MCF 10A (cell line): Measurements from ENCODE around the gene IRF4. TPM values are rescaled to one million over a fixed set of nuclear protein-coding genes. Genes with fewer than 3 reads are reported as not detected.

ENCODE experiments used
- BruUV-seq: library from RNA; stranded (reverse); fragments of 400-500 nt; replicated peaks from 2 replicates; lab custom pipeline; 2021; lab: Mats Ljungman, UMichigan
- CTCF ChIA-PET: fragments of 300-600 bp; sonication (Branson Sonifier 250); formaldehyde crosslinking; extraction: SDS; loops from one replicate; lab custom pipeline; 2021; ENCODE audit warnings: antibody characterized with exemption, inconsistent platforms; lab: Yijun Ruan, JAX
- POLR2A ChIA-PET: fragments of 300-600, 350-650 bp; sonication (Branson Sonifier 250); formaldehyde crosslinking; extraction: SDS; loops from one replicate; lab custom pipeline; 2020; ENCODE audit warnings: antibody characterized with exemption, inconsistent platforms; lab: Yijun Ruan, JAX
- DNase-seq: peaks from one replicate; pipeline ENCODE4 v3.0.0-alpha.2; 2018; ENCODE audit not compliant: unreplicated experiment
- H3K27ac Mint-ChIP-seq: one replicate; pipeline ENCODE4 v1.8.0; 2022; ENCODE audit warnings: mild to moderate bottlenecking, low read depth, mixed read lengths; ENCODE audit not compliant: unreplicated experiment
- H3K27me3 Mint-ChIP-seq: one replicate; pipeline ENCODE4 v1.8.0; 2022; ENCODE audit warnings: mixed read lengths; ENCODE audit not compliant: insufficient read depth, unreplicated experiment
- H3K36me3 Mint-ChIP-seq: one replicate; pipeline ENCODE4 v1.8.0; 2022; ENCODE audit warnings: mild to moderate bottlenecking, moderate library complexity, mixed read lengths; ENCODE audit not compliant: insufficient read depth, unreplicated experiment
- H3K4me1 Mint-ChIP-seq: one replicate; pipeline ENCODE4 v1.8.0; 2022; ENCODE audit warnings: mixed read lengths; ENCODE audit not compliant: insufficient read depth, unreplicated experiment
- H3K4me3 Mint-ChIP-seq: one replicate; pipeline ENCODE4 v1.8.0; 2022; ENCODE audit warnings: mild to moderate bottlenecking, moderate library complexity, mixed read lengths; ENCODE audit not compliant: unreplicated experiment
- H3K9me3 Mint-ChIP-seq: one replicate; pipeline ENCODE4 v1.8.0; 2022; ENCODE audit warnings: mixed read lengths; ENCODE audit not compliant: unreplicated experiment
- CTCF ChIP-seq: fragments of 200-600 bp; IDR thresholded peaks from one replicate; pipeline ENCODE4 v1.8.0; 2022; ENCODE audit warnings: antibody characterized with exemption, mild to moderate bottlenecking; ENCODE audit not compliant: unreplicated experiment
- intact Hi-C: fragments of 100-400 bp; cut with micrococcal nuclease; formaldehyde crosslinking; loops from 2 replicates; pipeline ENCODE4 v1.14.1; 2022
- total RNA-seq: library from RNA; stranded (reverse); gene quantifications from 2 replicates; pipeline ENCODE4 v1.2.3, GENCODE V29; 2022

IRF4 gene
- total RNA-seq, 1 experiment from 2014 or later, result not detected

GRCh38 chr6:365835-366234 lies 25.7 kb upstream of the IRF4 start:
- no peak for TF ChIP-seq CTCF
- Mint-ChIP-seq H3K27ac (no peak overlapping the region), H3K4me3 (no peak overlapping the region), H3K36me3 (no peaks in the 10 kb centered on the region), H3K27me3 (peaks cover 38% of the 10 kb centered on the region), H3K4me1 (no peaks in the 10 kb centered on the region), H3K9me3 (no peaks in the 10 kb centered on the region)
- BruUV-seq, result no TSS peak
- no peak for DNase-seq
- CTCF ChIA-PET, result interaction anchor here (0.6 to 0.7 kb wide), 2 partner anchors 10 to 340 kb away, joined by 3 to 4 read pairs; no protein-coding TSS in a partner anchor
- intact Hi-C loops, result no loop called here
- POLR2A ChIA-PET, result no interaction called here

DNA sequence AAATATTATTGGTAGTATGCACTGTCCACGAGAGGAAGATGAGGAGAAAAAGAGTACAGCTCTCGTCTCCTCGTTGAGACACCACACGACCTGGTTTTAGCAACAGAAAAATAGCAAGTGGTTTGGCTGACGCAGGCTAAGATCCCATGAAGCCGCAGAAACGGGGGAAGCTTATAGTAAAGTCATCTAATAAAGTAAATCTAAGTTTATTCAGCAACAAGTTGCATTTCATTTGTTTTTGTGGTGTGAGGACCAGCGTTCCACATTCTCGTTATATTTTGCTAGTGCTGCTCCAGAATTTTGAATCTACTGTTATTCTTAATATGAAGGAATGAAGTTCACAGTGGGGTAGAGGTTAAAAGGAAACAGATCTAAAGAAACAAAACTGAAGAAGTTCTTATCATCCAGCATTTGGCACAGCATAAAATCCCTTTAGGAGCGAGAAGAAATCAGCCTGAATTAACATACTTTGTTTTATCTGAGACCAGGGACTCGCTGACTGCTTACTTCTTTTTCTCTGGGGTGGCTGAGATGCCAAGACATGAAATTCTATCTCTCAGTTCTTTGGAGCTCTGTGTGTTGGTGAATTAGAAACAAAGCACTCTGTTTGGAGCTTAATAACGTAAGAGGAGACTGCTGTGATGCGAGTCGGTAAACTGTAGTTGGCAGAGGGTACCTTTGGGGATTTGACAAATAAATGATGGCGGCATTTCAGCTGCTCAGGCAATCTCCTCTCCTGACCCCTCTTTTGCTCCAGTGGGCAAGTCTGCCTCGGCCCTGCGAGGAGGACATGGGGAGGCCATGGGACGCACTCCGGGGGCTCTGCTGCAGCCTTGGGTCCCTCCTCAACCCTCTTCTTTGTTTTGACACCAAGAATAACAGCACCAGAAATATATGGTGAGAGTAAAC lies 24.9 kb upstream of the IRF4 start:
- POLR2A ChIA-PET, result no interaction called here
- no peaks in the 10 kb centered on the region for H3K9me3 Mint-ChIP-seq
- BruUV-seq, result no TSS peak
- no peak for DNase-seq
- peaks cover 46% of the 10 kb centered on the region for H3K27me3 Mint-ChIP-seq
- CTCF ChIA-PET, result no interaction called here
- H3K4me1 Mint-ChIP-seq, result no peaks in the 10 kb centered on the region
- intact Hi-C loops, result no loop called here
- TF ChIP-seq CTCF, result no peak
- H3K4me3 Mint-ChIP-seq, result no peak overlapping the region
- H3K36me3 Mint-ChIP-seq, result no peaks in the 10 kb centered on the region
- no peak overlapping the region for H3K27ac Mint-ChIP-seq

GRCh38 chr6:367298-367794 lies 24.2 kb upstream of the IRF4 start:
- Mint-ChIP-seq H3K36me3 (no peaks in the 10 kb centered on the region), H3K27ac (no peak overlapping the region), H3K9me3 (no peaks in the 10 kb centered on the region), H3K4me1 (no peaks in the 10 kb centered on the region), H3K27me3 (peaks cover 52% of the 10 kb centered on the region), H3K4me3 (no peak overlapping the region)
- POLR2A ChIA-PET, result no interaction called here
- intact Hi-C loops, result no loop called here
- CTCF ChIA-PET, result no interaction called here
- no peak for TF ChIP-seq CTCF
- BruUV-seq, result no TSS peak
- DNase-seq, result no peak

- no TSS peak for BruUV-seq
- H3K9me3 Mint-ChIP-seq, result no peaks in the 10 kb centered on the region
- no peaks in the 10 kb centered on the region for H3K36me3 Mint-ChIP-seq
These were observed 23.5 kb upstream of the IRF4 start for GRCh38 chr6:367891-368630.

More at GRCh38 chr6:367891-368630, 23.5 kb upstream of the IRF4 start:
- no peak overlapping the region for H3K27ac Mint-ChIP-seq
- CTCF ChIA-PET, result no interaction called here
- peaks cover 59% of the 10 kb centered on the region for H3K27me3 Mint-ChIP-seq
- intact Hi-C loops, result no loop called here
- no peak for DNase-seq
- POLR2A ChIA-PET, result no interaction called here
- TF ChIP-seq CTCF, result no peak
- no peak overlapping the region for H3K4me3 Mint-ChIP-seq
- H3K4me1 Mint-ChIP-seq, result no peaks in the 10 kb centered on the region
